HG03139 (cell line): ENCODE results near the gene CACNA1H.

Experiments
- ATAC-seq: cut with Tn5 transposase; IDR thresholded peaks from one replicate; pipeline ENCODE4 v1.9.1; 2021; ENCODE audit not compliant: unreplicated experiment

CACNA1H gene

GRCh38 chr16:1121601-1122397, 31.1 kb upstream of the CACNA1H start:
- no peak for ATAC-seq

GRCh38 chr16:1122398-1122765, 30.5 kb upstream of the CACNA1H start:
- no peak for ATAC-seq

DNA sequence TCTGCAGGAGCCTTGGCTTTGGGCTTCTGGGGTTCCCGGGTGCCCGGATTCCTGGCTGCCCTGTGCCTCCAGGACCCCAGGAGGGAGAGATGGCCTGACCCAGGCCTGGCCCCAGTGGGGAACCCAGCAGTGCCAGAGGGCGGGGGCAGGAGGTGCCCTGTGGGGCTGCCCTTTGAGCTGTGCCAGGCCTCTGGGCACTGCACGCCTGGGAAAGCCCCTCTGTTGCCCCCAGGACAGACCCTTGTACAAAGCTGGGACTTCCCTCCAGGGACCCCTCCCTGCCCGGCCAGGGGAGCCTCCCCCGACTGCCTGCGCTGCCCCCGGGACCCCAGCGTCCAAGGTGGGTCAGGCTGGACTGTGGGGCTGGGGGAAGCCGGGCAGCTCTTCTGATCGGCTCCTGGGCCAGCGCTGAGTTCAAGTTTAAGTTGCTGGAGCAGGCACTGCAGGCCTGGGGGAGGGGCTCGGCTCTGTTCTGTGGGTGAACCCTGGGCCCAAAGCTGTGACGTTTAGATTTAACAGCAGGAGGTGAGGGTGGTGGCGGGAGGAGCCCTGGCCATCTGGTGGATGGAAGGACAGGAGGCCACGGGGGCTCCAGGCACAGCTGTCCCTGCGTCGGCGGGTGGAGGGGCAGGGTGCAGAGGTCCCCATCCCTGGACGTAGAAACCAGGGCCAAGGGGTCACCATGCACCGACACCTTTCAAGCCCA, 29.2 kb upstream of the CACNA1H start:
- no peak for ATAC-seq

GRCh38 chr16:1124291-1124690, 28.6 kb upstream of the CACNA1H start:
- no peak for ATAC-seq

DNA sequence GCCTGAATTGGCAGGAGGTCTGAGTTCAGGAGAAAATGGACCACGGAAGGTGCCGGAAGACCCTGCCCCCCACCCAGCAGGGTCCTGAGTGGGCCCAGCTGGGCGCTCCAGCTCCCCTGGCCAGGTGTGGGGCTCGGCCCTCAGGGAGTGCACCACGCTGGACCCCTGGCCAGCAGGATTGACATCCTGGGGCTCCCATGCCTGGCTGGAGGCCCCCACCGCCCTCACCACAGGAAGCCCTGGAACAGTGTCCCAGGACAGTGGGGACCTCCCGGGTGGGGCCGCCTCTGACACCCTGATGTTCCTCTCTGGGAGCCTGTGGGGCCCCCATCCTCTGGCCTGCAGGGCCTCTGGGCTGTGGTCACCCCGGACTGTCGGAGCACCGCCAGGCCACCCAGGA, 28.1 kb upstream of the CACNA1H start:
- ATAC-seq = no peak

- ATAC-seq = no peak
Measured at GRCh38 chr16:1125471-1125870, 27.4 kb upstream of the CACNA1H start.

DNA sequence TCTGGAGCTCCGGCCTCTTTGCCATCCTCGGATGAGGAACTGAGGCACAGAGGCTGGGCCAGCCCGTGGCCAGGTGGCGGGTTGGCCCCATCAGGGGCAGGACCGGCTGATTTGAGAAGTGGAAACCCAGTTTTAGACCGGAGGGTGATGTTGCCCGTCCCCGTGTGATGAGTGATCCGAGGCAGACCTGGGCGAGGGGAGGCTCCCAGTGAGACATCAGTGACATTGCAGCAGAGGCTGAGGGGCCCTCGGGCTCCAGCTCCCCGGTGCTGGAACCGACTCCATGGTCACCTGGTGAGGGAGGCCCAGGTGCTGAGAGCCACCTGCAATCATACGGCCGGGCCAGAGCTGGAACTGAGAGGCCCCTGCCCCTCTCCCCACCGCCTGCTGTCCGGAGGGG, 26.9 kb upstream of the CACNA1H start:
- ATAC-seq = no peak

DNA sequence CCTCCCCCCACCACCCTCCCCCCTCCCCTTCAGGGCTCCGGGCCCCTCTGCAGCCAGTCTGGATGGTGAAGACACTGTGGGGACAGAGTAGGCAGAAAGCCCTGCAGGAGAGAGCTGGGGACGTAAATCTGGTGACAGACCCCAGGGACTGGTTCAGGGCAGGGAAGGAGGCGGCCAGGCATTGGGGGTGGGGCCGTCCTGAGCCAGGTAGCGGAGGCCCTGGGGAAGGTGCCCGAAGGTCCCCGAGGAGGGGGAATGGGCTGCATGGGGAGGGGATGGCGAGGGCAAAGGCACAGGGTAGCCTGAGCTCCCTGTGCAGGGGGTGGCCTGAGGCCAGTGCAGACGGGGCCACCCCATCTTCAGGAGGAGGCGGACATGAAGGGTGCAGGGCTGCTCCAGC, 26.3 kb upstream of the CACNA1H start:
- ATAC-seq = no peak

GRCh38 chr16:1127101-1127500, 25.8 kb upstream of the CACNA1H start:
- ATAC-seq = no peak

- no peak for ATAC-seq
Measured at GRCh38 chr16:1127971-1128715, 24.8 kb upstream of the CACNA1H start.

DNA sequence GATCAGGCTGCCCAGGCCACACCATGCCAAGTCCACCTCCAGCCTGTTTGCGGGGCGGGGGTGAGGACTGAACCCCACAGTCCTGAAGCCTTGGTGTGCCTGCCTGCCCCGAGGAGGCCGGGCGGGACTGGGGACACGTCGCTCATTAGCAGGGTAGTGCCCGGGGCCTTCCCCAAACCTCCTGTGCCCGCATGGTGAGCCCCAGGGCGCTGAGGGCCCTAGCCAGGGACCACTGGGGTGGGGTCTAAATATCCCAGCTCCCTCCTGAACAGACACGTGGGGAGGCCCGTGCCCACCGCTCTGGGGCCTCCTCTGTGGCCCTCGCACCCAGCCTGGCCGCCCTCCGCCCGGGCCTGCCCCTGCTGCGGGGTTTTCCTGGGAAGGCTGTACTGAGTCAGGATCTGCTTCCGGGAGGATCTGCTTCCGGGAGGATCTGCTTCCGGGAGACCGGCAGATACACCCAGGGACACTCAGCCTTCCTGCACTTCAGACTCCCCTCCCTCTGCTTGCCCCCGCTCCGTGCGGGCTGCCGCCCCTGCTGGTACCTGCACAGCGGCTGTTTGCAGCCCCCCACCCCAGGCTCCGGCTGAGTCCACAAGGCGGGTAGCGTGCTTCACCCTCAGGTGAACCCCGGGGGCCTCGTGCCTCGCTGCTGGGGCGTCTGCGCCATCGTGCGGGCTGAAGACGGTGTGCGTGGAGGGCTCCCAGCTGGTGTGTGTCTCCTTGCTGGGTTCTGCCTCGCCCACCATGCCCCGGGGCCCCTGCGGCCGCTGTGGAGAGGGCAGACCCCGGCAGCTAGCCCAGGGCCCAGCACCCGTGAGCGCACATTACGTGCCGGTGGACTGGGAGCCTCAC, 23.6 kb upstream of the CACNA1H start:
- ATAC-seq = no peak

GRCh38 chr16:1130382-1130781, 22.5 kb upstream of the CACNA1H start:
- ATAC-seq = no peak

DNA sequence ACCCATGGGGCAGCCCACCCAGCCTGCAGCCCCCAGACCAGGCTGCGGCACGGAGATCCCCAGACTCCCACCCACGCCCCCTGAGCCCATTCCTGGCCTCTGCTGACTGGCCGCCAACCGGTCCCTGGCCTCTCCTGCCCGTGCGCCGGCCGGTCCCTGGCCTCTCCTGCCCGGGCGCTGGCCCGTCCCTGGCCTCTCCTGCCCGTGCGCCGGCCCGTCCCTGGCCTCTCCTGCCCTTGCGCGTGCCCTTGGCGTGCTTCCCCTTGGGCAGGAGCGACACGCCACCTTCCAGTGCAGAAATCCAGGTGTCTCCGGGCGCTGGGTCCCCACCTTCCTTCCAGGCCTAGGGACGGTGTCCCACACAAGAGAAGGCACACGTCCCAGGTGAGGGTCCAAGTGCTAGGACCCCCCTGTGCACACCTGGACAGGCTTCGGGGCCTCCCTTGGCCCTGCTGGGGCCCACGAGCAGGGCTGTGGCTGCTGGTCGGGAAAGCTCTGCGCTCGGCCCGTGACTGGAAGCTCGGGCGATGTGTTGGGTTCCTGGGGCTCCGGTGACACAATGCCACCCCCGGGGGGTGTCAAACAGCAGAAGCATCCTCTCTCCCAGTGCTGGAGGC, 21.4 kb upstream of the CACNA1H start:
- ATAC-seq = no peak

DNA sequence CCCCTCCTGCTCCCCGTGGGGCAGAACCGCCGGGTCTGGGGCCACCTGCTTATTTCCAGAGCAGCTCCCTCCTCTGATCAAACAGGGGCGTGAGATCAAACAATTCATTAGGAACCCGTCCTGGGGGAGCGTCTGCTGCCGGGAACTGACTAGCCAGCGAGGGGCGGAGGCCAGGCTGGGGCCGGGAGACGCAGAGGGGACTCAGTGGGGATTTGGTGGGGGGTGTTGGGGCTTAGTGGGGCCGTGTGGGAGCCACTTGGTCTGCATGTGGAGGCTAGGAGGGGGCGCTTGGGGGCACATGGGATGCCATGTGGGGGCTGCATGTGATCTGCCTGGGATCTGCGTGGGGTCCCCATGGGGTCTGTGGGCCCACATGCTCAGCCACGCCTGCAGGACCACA, 20.5 kb upstream of the CACNA1H start:
- ATAC-seq = no peak

DNA sequence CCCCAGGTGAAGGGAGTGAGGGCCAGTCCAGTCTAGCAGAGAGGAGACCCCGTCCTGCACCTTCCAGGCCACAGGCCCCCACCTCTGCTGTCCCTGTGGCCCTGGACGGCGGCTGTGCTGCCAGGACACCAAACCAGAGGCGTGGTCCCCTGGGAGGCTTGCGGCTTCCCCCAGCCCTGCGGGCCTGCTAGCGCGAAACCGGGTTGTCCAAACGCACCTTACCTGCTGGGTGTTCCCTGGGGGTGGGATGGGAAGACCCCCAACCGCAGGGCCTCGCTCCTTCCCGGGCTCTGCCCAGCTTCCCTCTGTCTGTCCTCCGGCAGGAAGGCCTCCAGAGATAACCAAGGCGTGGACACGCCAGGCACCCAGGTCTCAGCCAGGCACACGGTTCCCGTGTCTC, 19.6 kb upstream of the CACNA1H start:
- no peak for ATAC-seq

DNA sequence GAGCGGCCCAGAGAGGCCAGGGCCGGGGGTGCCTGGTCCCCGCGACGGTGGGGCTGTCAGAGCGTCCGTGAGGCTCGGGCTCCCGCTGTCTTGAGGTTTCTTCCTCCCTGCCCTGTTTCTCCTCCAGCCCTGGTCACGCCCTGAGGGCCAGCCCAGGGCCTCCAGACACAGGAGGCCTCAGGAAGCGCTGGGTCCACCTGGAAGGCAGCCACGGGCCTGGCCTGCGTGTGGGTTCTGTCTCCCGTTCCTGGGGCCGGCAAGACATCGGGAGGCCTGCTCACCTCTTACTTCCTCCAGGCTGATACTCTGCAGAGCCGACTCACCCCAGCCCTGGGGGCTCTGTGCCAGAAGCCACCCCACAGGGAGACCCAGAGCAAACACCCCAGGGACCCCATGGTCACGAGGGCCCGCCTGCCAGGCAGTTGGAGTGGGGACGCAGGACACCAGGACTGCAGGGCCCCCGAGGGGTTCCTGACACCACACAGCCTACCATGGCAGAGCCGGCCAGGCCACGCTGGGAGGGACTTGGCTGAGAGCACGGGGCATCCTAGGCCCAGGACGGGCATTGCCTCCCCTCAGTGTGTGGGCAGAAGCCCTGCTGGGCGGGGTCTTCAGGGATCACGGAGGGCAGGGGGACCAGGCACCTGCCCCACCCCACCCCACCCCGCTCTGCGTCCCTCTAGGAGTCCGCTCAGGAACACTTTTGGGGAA, 18.9 kb upstream of the CACNA1H start:
- ATAC-seq = no peak

GRCh38 chr16:1134776-1135458, 18.0 kb upstream of the CACNA1H start:
- no peak for ATAC-seq

DNA sequence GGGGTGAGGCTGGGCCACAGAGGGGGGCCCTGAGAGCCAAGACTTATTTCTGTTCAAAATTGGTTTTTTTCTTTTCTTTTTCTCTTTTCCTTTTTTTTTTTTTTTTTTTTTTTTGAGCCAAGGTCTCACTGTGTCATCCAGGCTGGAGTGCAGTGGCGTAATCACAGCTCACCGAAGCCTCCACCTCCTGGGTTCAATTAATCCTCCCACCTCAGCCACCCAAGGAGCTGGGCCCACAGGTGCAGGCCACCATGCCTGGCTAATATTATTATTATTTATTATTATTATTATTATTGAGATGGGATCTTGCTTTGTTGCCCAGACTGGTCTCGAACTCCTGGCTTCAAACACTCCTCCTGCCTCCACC, 17.5 kb upstream of the CACNA1H start:
- no peak for ATAC-seq

DNA sequence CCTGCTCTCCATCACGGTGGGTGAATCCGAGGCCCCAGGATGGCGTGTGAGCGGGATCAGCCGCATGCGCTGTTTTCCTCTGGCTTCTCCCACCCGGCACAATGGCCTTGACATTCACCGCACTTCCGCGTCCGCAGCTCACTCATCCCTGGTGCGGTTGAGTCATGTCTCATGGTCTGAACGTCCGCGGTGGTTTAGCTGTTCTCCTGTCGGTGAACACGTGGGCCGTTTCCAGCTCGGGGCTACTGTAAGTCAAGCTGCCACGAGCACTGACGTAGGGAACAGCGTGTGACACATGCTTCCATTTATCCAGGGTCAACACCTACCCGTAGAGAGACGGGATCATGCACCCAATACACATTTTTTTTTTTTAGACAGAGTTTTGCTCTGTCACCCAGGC, 15.3 kb upstream of the CACNA1H start:
- ATAC-seq = no peak
